C4-2B (cell line): ENCODE data around the gene MOV10.

Experiments used
- CTCF ChIP-seq: fragments of 450-650 bp; conservative IDR thresholded peaks from 2 replicates; pipeline ENCODE4 v1.5.1; 2017; ENCODE audit warnings: mild to moderate bottlenecking
- ZFX ChIP-seq: fragments of 450-650 bp; IDR thresholded peaks from 2 replicates; pipeline ENCODE4 v1.6.1; 2017

- TF ChIP-seq CTCF (no peak), ZFX (no peak)
These were observed 69.6 kb downstream of the MOV10 start for GRCh38 chr1:112744009-112744578.
